SK-N-SH treated with all-trans-retinoic acid at 6 μM for 48 hours (cell line): ENCODE measurements around the gene PAPPA2.

Source experiments
- ARNTL ChIP-seq: fragments of 450-650 bp; formaldehyde crosslinking; IDR thresholded peaks from 2 replicates; pipeline ENCODE4 v1.5.0; 2020; ENCODE audit warnings: low read depth, mild to moderate bottlenecking, moderate library complexity, borderline replicate concordance
- CREB5 ChIP-seq: fragments of 250-450 bp; sonication (Bioruptor Pico); IDR thresholded peaks from 2 replicates; pipeline ENCODE4 v1.5.1; 2020; ENCODE audit warnings: low read depth, mild to moderate bottlenecking, moderate library complexity
- CSDC2 ChIP-seq: fragments of 250-450 bp; sonication (Bioruptor Pico); IDR thresholded peaks from 2 replicates; pipeline ENCODE4 v1.5.0; 2020; ENCODE audit warnings: mild to moderate bottlenecking, moderate library complexity
- ESRRG ChIP-seq: fragments of 250-450 bp; sonication (Bioruptor Pico); IDR thresholded peaks from 2 replicates; pipeline ENCODE4 v1.6.1; 2021; ENCODE audit warnings: mild to moderate bottlenecking
- GLIS3 ChIP-seq: fragments of 250-450 bp; sonication (Bioruptor Pico); IDR thresholded peaks from 2 replicates; pipeline ENCODE4 v1.5.0; 2020; ENCODE audit warnings: mild to moderate bottlenecking, moderate library complexity
- OSR1 ChIP-seq: fragments of 250-450 bp; sonication (Bioruptor Pico); IDR thresholded peaks from 2 replicates; pipeline ENCODE4 v1.8.0; 2022; ENCODE audit warnings: moderate library complexity, mild to moderate bottlenecking, inconsistent platforms
- POU6F1 ChIP-seq: fragments of 250-450 bp; sonication (Bioruptor Pico); IDR thresholded peaks from 2 replicates; pipeline ENCODE4 v1.8.0; 2021; ENCODE audit warnings: low read depth, mild to moderate bottlenecking, moderate library complexity, borderline replicate concordance
- RARB ChIP-seq: fragments of 250-450 bp; sonication (Bioruptor Pico); IDR thresholded peaks from 2 replicates; pipeline ENCODE4 v1.8.0; 2021; ENCODE audit warnings: mild to moderate bottlenecking, moderate library complexity
- TOX ChIP-seq: fragments of 250-450 bp; sonication (Bioruptor Pico); IDR thresholded peaks from 2 replicates; pipeline ENCODE4 v1.8.0; 2021; ENCODE audit warnings: mild to moderate bottlenecking, moderate library complexity, borderline replicate concordance
- ZFP30 ChIP-seq: fragments of 450-650 bp; formaldehyde crosslinking; IDR thresholded peaks from 2 replicates; pipeline ENCODE4 v1.5.0; 2022; ENCODE audit warnings: mild to moderate bottlenecking, moderate library complexity
- ZNF565 ChIP-seq: fragments of 450-650 bp; formaldehyde crosslinking; conservative IDR thresholded peaks from 2 replicates; pipeline ENCODE4 v1.5.0; 2020; ENCODE audit warnings: low read depth, mild to moderate bottlenecking, moderate library complexity
- ZNF70 ChIP-seq: fragments of 450-650 bp; formaldehyde crosslinking; IDR thresholded peaks from 2 replicates; pipeline ENCODE4 v1.5.0; 2020; ENCODE audit warnings: mild to moderate bottlenecking, moderate library complexity
- ZNF8 ChIP-seq: fragments of 450-650 bp; formaldehyde crosslinking; IDR thresholded peaks from 2 replicates; pipeline ENCODE4 v1.5.0; 2020; ENCODE audit warnings: mild to moderate bottlenecking, moderate library complexity
- TF ChIP-seq, protein P1 (sequence below): fragments of 250-450 bp; sonication (Bioruptor Pico); IDR thresholded peaks from 2 replicates; pipeline ENCODE4 v1.8.0; 2020; ENCODE audit warnings: mild to moderate bottlenecking, moderate library complexity, borderline replicate concordance

- TF ChIP-seq, protein P1, sequence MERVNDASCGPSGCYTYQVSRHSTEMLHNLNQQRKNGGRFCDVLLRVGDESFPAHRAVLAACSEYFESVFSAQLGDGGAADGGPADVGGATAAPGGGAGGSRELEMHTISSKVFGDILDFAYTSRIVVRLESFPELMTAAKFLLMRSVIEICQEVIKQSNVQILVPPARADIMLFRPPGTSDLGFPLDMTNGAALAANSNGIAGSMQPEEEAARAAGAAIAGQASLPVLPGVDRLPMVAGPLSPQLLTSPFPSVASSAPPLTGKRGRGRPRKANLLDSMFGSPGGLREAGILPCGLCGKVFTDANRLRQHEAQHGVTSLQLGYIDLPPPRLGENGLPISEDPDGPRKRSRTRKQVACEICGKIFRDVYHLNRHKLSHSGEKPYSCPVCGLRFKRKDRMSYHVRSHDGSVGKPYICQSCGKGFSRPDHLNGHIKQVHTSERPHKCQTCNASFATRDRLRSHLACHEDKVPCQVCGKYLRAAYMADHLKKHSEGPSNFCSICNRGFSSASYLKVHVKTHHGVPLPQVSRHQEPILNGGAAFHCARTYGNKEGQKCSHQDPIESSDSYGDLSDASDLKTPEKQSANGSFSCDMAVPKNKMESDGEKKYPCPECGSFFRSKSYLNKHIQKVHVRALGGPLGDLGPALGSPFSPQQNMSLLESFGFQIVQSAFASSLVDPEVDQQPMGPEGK (CRISPR knock-in tag): no peak
- TF ChIP-seq ZFP30 (CRISPR knock-in tag) (no peak), RARB (CRISPR knock-in tag) (no peak), POU6F1 (CRISPR knock-in tag) (no peak), ZNF565 (CRISPR knock-in tag) (no peak), ESRRG (CRISPR knock-in tag) (no peak), ZNF8 (CRISPR knock-in tag) (no peak), ARNTL (no peak), OSR1 (no peak), ZNF70 (CRISPR knock-in tag) (no peak), CSDC2 (CRISPR knock-in tag) (no peak), GLIS3 (CRISPR knock-in tag) (no peak), CREB5 (CRISPR knock-in tag) (no peak), TOX (CRISPR knock-in tag) (no peak)
Measured at GRCh38 chr1:176742322-176742721, 279.3 kb downstream of the PAPPA2 start.
